ENCODE data around the gene PSKH1. TPM values are rescaled to one million over a fixed set of nuclear protein-coding genes. Genes with fewer than 3 reads are reported as not detected.

Gene PSKH1
- total and polyA plus RNA-seq, 9 of the 15 experiments (the other 6 are each of a cell fraction or from before 2014, with no cell fraction given) = 0.96 to 20.9 (median 9.4) TPM

DNA sequence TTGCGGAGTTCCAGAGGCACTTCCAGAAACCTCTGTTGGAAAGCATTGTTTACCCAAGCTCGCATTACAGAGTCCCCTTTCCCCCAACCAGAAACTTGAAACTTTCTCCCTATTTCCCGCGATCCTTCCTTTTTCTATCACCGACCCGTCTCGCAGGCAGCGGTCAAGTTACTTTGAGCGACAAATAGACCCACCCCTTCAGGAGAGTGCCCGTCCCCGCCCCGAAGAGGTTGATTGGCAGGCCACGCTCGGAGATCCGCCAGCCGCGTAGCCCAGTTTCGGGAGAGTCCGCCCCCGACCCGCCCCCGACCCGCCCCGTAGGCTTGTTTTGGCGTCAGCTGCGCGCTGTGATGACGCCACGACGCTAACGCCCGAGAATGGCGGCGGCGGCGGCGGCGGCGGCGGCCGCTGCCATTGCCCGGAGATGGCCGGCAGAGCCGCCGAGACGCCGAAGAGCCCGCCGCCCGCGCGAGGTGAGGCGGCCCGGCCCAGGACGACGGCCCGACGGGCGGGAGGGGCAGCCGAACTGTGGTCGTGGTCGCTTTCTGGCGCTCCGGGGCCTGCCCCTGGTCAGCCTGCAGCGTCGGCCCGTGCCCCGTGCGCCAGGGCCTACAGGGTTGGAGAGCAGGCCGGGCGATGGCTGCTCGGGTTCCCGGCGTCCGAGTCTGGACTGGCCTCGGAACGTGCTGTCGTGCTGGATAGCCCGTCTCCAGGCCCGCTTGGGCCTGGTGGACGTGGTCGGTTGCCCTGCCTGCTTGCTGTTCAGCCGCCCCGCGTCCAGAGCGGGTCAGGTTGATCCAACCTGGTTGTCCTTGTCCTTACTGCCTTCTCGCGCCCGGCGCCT, at the start of gene PSKH1 (continued):
- TF ChIP-seq, protein P1, sequence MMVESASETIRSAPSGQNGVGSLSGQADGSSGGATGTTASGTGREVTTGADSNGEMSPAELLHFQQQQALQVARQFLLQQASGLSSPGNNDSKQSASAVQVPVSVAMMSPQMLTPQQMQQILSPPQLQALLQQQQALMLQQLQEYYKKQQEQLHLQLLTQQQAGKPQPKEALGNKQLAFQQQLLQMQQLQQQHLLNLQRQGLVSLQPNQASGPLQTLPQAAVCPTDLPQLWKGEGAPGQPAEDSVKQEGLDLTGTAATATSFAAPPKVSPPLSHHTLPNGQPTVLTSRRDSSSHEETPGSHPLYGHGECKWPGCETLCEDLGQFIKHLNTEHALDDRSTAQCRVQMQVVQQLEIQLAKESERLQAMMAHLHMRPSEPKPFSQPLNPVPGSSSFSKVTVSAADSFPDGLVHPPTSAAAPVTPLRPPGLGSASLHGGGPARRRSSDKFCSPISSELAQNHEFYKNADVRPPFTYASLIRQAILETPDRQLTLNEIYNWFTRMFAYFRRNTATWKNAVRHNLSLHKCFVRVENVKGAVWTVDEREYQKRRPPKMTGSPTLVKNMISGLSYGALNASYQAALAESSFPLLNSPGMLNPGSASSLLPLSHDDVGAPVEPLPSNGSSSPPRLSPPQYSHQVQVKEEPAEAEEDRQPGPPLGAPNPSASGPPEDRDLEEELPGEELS (CRISPR knock-in tag; IDR thresholded peaks at IDR 0.05; ENCODE audit: borderline replicate concordance) = 0 out of 2 replicates have a peak, but pooled peaks have one; percentile 32
- TF ChIP-seq SIN3A (IDR thresholded peaks at IDR 0.05; ENCODE audit: borderline replicate concordance in 2 of 2, control insufficient read depth in 1 of 2, low read depth in 2 of 2, low read length in 2 of 2) = peak in 1 of 2 experiments; percentile 51; a peak in 1 of 4 replicates
- no peak for TF ChIP-seq ZFP36 (IDR thresholded peaks at IDR 0.05; ENCODE audit: low read depth, low read length, partially characterized antibody)
- TF ChIP-seq, protein P2, sequence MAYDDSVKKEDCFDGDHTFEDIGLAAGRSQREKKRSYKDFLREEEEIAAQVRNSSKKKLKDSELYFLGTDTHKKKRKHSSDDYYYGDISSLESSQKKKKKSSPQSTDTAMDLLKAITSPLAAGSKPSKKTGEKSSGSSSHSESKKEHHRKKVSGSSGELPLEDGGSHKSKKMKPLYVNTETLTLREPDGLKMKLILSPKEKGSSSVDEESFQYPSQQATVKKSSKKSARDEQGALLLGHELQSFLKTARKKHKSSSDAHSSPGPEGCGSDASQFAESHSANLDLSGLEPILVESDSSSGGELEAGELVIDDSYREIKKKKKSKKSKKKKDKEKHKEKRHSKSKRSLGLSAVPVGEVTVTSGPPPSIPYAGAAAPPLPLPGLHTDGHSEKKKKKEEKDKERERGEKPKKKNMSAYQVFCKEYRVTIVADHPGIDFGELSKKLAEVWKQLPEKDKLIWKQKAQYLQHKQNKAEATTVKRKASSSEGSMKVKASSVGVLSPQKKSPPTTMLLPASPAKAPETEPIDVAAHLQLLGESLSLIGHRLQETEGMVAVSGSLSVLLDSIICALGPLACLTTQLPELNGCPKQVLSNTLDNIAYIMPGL (CRISPR knock-in tag; IDR thresholded peaks at IDR 0.05) = peak; percentile 56; the same call in 1 of the 2 replicates
- peak; percentile 41; the same call in 1 of the 2 replicates for TF ChIP-seq CTBP1 (IDR thresholded peaks at IDR 0.05; ENCODE audit: borderline replicate concordance)
- TF ChIP-seq, protein P3, sequence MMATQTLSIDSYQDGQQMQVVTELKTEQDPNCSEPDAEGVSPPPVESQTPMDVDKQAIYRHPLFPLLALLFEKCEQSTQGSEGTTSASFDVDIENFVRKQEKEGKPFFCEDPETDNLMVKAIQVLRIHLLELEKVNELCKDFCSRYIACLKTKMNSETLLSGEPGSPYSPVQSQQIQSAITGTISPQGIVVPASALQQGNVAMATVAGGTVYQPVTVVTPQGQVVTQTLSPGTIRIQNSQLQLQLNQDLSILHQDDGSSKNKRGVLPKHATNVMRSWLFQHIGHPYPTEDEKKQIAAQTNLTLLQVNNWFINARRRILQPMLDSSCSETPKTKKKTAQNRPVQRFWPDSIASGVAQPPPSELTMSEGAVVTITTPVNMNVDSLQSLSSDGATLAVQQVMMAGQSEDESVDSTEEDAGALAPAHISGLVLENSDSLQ (IDR thresholded peaks at IDR 0.05) = peak; percentile 99
- no peak for TF ChIP-seq HNRNPL (IDR thresholded peaks at IDR 0.05; ENCODE audit: low read depth, low read length)
- TF ChIP-seq ZNF436 (CRISPR knock-in tag; IDR thresholded peaks at IDR 0.05) = no peak
- TF ChIP-seq FOXM1 (IDR thresholded peaks at IDR 0.05; ENCODE audit: low read depth) = no peak
- TF ChIP-seq FOXM1 (CRISPR knock-in tag; IDR thresholded peaks at IDR 0.05; ENCODE audit: low read depth) = 0 out of 2 replicates have a peak, but pooled peaks have one; percentile 73
